Activated CD8-positive, alpha-beta memory T cell treated with anti-CD3 and anti-CD28 coated beads for 36 hours (primary cell): Measurements from ENCODE around the gene CDK14. TPM values are rescaled to one million over a fixed set of nuclear protein-coding genes. Genes with fewer than 3 reads are reported as not detected.

Experiments used
- CTCF ChIA-PET: fragments of 350-600 bp; sonication (Branson Sonifier 250); formaldehyde crosslinking; loops from one replicate; lab custom pipeline; 2021; ENCODE audit warnings: antibody characterized with exemption; lab: Charles Lee
- POLR2A ChIA-PET: fragments of 350-600 bp; sonication (Branson Sonifier 250); formaldehyde crosslinking; loops from one replicate; lab custom pipeline; 2021; ENCODE audit warnings: antibody characterized with exemption; lab: Charles Lee
- total RNA-seq, 2 experiments: library from RNA; stranded (reverse); gene quantifications; one replicate each; pipeline ENCODE4 v1.2.3, GENCODE V29; 2021

Gene CDK14
- total RNA-seq, 2 experiments from 2014 or later: 0.31 to 0.40 TPM

- POLR2A ChIA-PET: no interaction called here
- CTCF ChIA-PET: no interaction called here
Measured at GRCh38 chr7:91043924-91044645, 448.0 kb downstream of the CDK14 start.

DNA sequence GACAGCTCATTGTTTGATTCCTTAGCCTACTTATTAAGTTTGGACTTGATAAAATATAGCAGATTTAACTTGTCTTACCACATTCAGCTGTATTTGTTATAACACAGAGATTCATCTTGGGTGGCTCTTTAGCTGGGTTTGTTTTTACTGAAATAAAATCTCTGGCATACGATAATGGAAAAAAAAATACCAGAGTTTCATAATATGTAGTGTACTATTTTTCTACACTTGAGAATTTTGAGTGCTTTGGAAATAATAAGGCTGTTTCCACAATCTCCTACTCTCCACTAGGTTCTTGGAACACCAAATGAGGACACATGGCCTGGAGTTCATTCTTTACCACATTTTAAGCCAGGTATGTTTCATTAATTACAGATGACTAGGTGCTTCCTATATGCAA is 449.5 kb downstream of the CDK14 start:
- CTCF ChIA-PET: no interaction called here
- POLR2A ChIA-PET: no interaction called here

DNA sequence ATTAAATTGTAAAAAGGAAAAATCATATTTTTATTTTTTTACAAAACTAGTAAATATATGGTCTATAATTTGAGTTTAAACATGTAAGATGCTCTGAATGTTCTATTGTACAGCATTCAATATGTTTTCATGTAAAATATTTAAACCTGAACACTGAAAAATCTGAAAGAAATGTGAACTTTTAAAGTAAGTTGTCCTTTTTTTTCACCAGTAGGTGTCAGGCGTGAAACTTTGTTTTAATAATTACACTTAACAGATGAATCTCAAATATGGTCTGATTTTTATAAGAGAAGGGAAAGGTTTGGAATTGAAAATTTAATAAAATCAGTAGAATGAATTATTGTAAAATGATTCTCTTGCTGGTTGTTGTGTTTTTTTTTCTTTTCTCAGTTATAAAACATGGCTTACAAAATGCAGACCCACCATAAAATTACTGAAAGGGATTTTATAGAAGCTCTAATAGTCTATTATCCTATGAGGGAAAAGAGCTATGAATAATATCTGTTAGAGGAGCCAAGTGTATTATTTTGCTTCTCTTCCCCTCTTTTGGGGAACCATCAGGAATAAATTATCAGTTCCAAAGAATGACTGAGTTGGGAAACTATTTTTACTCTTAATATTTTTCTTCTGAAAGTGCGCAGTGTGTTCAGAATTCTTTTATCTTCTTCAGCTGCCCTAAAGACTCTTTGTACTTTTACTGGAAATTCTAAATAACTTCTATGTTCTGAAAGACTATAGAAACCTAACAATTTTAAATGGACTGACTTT is 450.4 kb downstream of the CDK14 start:
- CTCF ChIA-PET: no interaction called here

DNA sequence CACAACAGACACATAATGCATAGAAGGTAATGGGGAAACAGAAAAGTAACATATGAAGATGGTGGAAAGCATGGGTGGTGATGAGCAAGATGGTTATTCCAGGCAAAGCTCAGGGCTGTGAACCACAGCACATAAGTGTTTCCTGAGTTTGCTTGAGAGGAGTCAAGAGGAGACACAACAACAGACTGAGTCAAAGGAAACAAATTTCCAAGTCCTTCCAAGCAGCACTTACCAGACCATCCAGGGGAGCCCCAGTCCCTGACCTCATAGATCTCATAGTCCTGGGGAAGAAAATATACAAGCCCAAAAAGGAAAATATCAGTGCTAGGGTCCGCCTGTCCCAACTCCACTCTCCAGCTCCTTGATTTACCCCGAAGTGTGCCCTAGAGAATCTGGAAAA is 451.5 kb downstream of the CDK14 start:
- POLR2A ChIA-PET: no interaction called here
- CTCF ChIA-PET: no interaction called here

More for the DNA sequence above, 450.4 kb downstream of the CDK14 start:
- POLR2A ChIA-PET: no interaction called here

DNA sequence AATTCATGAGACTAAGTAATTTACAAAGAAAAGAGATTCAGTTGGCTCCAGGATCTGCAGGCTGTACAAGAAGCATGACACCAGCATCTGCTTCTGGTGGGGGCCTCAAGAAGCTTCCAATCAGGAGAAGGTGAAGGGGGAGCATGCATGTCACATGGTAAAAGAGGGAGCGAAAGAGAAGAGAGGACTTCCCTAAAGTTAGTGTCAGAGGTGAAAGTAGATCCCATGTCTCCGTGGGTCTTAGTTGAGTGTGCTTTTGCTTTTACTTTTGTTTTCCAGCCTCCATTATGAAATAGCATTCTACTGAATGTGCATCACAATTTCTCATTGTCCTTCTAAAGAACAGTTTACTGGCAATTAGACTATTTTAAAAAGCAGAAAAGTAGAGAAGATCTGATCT is 454.6 kb downstream of the CDK14 start:
- CTCF ChIA-PET: no interaction called here
- POLR2A ChIA-PET: no interaction called here

DNA sequence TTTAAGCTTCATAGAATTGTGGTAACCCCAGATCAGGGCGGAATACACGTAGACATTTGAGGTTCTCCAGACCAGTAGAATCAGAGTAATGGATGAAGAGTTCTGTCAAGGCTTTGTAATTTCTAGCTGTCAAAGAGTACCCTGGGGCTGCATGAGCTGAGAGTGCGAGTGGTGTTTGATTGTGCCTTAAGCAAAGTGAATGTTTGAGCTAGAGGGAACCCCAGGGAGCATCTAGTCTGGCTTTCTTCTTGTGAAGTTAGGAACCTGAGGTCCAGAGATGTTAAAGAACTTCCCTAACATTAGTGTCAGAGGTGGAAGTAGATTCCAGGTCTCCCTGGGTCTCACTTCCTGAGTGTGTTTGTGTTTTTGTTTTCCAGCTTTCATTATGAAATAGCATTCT is 455.8 kb downstream of the CDK14 start:
- ChIA-PET POLR2A (no interaction called here), CTCF (no interaction called here)

GRCh38 chr7:91054374-91054773 is 458.3 kb downstream of the CDK14 start:
- POLR2A ChIA-PET: no interaction called here
- CTCF ChIA-PET: no interaction called here

GRCh38 chr7:91055219-91055618 is 459.1 kb downstream of the CDK14 start:
- POLR2A ChIA-PET: no interaction called here
- CTCF ChIA-PET: no interaction called here

- ChIA-PET POLR2A (no interaction called here), CTCF (no interaction called here)
Measured at GRCh38 chr7:91062713-91063112, 466.6 kb downstream of the CDK14 start.

- CTCF ChIA-PET: no interaction called here
- POLR2A ChIA-PET: no interaction called here
Measured at GRCh38 chr7:91064052-91064451, 467.9 kb downstream of the CDK14 start.

DNA sequence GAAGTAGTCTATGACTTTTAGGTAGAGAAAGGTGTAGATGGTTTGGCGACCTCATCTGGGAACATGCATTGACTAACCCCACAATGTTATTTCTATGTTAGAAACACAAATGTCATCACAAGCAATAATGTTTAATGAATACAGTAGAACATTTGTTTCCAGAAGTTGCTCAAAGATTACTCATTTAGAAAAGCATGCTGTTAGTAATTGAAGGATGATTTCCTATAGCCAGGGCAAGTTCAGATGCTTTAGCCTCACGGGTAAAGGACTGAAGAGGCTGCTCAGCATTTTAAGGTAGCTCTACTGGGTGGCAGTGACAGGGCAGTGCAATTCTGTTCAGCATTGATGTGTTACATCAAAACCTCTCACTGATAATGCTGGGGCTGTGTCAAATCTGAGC is 468.8 kb downstream of the CDK14 start:
- ChIA-PET POLR2A (no interaction called here), CTCF (no interaction called here)

- CTCF ChIA-PET: no interaction called here
- POLR2A ChIA-PET: no interaction called here
Measured at GRCh38 chr7:91066627-91067026, 470.5 kb downstream of the CDK14 start.

- CTCF ChIA-PET: no interaction called here
- POLR2A ChIA-PET: no interaction called here
Measured at GRCh38 chr7:91067242-91067641, 471.1 kb downstream of the CDK14 start.

DNA sequence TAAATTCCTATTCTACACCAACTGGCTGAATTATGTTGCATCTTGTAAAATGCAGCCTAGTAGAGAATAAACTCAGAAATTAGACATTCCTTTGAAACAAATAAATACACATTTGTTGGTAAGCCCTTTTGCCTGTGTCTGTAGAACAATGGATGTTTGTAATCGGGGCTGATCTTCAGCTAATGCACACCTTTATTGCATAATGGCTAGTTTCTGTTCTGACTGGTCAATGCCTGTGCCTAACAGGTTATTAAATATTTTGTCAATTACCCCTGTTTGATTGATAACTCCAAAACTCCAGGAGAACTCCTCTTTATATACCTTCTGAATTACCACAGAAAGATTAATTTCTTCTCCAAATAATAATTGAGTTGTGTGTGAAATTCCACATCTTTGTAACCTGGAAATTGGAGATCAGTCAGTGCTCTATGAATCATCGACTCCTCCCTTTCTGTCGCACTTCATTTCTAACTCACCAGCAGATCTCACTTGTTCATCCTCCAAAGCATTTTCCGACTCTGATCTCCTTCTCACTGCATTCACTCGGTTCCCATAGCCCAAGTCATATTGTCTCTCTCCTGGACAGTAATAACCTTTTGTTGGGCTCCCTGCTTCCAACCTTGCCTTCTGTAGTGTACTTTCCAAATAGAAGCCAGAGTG is 472.1 kb downstream of the CDK14 start:
- ChIA-PET CTCF (no interaction called here), POLR2A (no interaction called here)

DNA sequence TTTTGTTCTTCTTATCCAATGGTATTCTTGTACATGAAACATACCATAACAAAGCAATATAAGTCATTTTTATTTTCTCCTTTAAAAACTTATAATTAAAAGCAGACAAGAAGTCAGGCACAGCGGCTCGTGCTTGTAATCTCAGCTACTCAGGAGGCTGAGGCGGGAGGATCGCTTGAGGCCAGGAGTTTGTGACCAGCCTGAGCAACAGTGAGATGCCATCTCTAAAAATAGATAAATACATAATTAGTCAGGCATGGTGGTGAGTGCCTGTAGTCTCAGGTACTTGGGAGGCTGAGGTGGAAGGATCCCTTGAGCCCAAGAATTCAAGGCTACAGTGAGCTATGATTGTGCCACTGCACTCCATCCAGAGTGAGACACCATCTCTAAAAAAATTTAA is 473.0 kb downstream of the CDK14 start:
- POLR2A ChIA-PET: no interaction called here
- CTCF ChIA-PET: no interaction called here

- POLR2A ChIA-PET: no interaction called here
- CTCF ChIA-PET: no interaction called here
Measured at GRCh38 chr7:91079487-91079886, 483.4 kb downstream of the CDK14 start.

DNA sequence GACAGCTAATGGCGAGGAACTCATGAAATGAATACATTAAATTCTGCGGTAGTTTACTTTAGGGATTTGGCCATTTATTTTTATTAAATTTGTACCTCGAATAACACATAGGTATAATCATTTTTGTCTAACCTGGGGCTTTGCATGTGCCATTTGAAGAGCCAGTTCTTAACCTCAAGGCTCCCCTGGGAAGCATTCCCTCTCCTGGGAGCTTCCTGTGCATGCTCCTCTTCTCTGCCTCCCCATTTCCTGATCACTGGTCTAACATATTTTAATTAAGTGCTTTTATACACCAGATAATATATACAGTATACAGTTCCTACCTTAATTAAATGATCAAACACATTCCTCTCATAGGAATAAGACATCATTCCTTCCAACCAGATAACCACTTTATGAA is 484.2 kb downstream of the CDK14 start:
- ChIA-PET CTCF (no interaction called here), POLR2A (no interaction called here)

DNA sequence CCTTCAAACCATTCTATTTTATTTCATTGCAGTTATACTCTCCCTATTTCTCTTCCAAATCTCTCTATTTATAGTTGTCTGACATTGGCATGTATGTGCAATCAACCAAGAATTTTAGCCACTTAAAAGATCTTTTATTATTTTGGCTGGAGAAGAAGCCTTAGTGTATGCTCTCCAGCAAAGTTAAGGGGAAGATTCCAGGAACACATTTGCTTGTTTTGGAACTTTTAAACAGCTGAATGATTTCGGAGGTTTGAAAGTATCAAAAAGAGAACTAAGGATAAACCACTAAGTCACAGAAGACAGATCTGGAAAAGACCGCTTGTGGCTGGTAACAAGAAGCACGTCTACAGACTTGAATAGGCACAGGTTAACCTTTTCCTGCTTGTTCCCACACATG is 485.9 kb downstream of the CDK14 start:
- CTCF ChIA-PET: no interaction called here
- POLR2A ChIA-PET: no interaction called here

DNA sequence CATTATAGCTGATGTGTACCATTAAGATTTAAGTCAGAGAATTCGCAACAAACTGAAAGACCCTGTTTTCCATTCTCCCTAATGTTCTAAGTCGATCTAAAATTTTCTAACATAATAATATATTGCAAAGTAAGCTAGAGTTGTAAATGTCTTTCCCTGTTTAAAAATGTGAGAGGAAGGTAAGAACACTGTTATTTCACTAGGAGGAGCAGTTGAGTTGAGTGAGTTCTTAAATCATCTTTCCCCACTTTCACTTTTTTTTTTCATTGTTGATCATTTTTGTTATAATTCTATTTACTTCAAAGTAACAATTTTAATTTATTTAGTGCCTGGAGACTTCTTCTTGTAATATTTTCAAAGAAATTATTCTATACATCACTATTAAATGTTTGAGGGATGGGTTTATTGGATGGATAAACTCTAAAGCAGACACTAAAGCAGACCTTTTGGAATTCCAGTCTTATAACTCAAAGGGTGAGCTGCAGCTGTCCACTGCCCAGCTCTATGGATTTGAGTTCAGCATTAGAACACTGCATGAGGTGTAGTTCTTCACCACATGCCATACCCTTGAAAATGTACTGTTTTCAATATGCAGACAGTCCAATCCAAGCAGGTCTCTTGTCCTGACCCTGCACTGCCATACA is 486.9 kb downstream of the CDK14 start:
- ChIA-PET CTCF (no interaction called here), POLR2A (no interaction called here)
